Activated naive CD8-positive, alpha-beta T cell treated with anti-CD3 and anti-CD28 coated beads, Interleukin-2, amount 50 U/mL, for 24 hours (primary cell): ENCODE data around the gene PRKD1.

Experiments used
- ATAC-seq: fragments of 150-1000 bp; cut with Tn5 transposase; one replicate; pipeline ENCODE4 v1.10.0; 2021
- DNase-seq: peaks from one replicate; pipeline ENCODE4 v3.0.0; 2021
- H3K27ac Mint-ChIP-seq: one replicate; pipeline ENCODE4 v1.8.0; 2021; ENCODE audit warnings: mild to moderate bottlenecking, mixed read lengths
- H3K27me3 Mint-ChIP-seq: one replicate; pipeline ENCODE4 v1.8.0; 2021; ENCODE audit warnings: mixed read lengths
- H3K36me3 Mint-ChIP-seq: one replicate; pipeline ENCODE4 v1.8.0; 2021; ENCODE audit warnings: low read depth, mixed read lengths
- H3K4me1 Mint-ChIP-seq: one replicate; pipeline ENCODE4 v1.8.0; 2021; ENCODE audit warnings: mixed read lengths
- H3K4me3 Mint-ChIP-seq: one replicate; pipeline ENCODE4 v1.8.0; 2021; ENCODE audit warnings: mild to moderate bottlenecking, moderate library complexity, mixed read lengths
- H3K9me3 Mint-ChIP-seq: one replicate; pipeline ENCODE4 v1.8.0; 2021; ENCODE audit warnings: mixed read lengths

PRKD1 gene

GRCh38 chr14:29650554-29651269 lies 276.9 kb downstream of the PRKD1 start:
- ATAC-seq (no peak), DNase-seq (no peak)
- Mint-ChIP-seq H3K4me3 (no peak overlapping the region), H3K4me1 (no peaks in the 10 kb centered on the region), H3K27ac (no peak overlapping the region), H3K27me3 (no peaks in the 10 kb centered on the region), H3K36me3 (no peaks in the 10 kb centered on the region), H3K9me3 (peaks cover 34% of the 10 kb centered on the region)

- Mint-ChIP-seq H3K9me3 (peaks cover 36% of the 10 kb centered on the region), H3K36me3 (no peaks in the 10 kb centered on the region), H3K27me3 (no peaks in the 10 kb centered on the region), H3K27ac (no peak overlapping the region), H3K4me1 (no peaks in the 10 kb centered on the region), H3K4me3 (no peak overlapping the region)
- no peak for ATAC-seq
- no peak for DNase-seq
Observed at GRCh38 chr14:29649170-29649569, 278.5 kb downstream of the PRKD1 start.

GRCh38 chr14:29648045-29648444 lies 279.6 kb downstream of the PRKD1 start:
- no peaks in the 10 kb centered on the region for H3K36me3 Mint-ChIP-seq
- ATAC-seq (no peak), DNase-seq (no peak)
- no peak overlapping the region for H3K4me3 Mint-ChIP-seq
- no peak overlapping the region for H3K27ac Mint-ChIP-seq
- no peaks in the 10 kb centered on the region for H3K27me3 Mint-ChIP-seq
- no peaks in the 10 kb centered on the region for H3K4me1 Mint-ChIP-seq
- peaks cover 43% of the 10 kb centered on the region for H3K9me3 Mint-ChIP-seq

- no peak for ATAC-seq
- Mint-ChIP-seq H3K9me3 (peaks cover 38% of the 10 kb centered on the region), H3K27me3 (no peaks in the 10 kb centered on the region), H3K36me3 (no peaks in the 10 kb centered on the region), H3K4me1 (no peaks in the 10 kb centered on the region), H3K4me3 (no peak overlapping the region), H3K27ac (no peak overlapping the region)
- DNase-seq: no peak
Observed at GRCh38 chr14:29645117-29645516, 282.5 kb downstream of the PRKD1 start.

GRCh38 chr14:29643433-29644211 lies 284.0 kb downstream of the PRKD1 start:
- no peaks in the 10 kb centered on the region for H3K36me3 Mint-ChIP-seq
- no peaks in the 10 kb centered on the region for H3K4me1 Mint-ChIP-seq
- no peak for ATAC-seq
- no peaks in the 10 kb centered on the region for H3K27me3 Mint-ChIP-seq
- H3K4me3 Mint-ChIP-seq: no peak overlapping the region
- peaks cover 28% of the 10 kb centered on the region for H3K9me3 Mint-ChIP-seq
- no peak for DNase-seq
- no peak overlapping the region for H3K27ac Mint-ChIP-seq

GRCh38 chr14:29637411-29637810 lies 290.2 kb downstream of the PRKD1 start:
- H3K27ac Mint-ChIP-seq: no peak overlapping the region
- no peaks in the 10 kb centered on the region for H3K9me3 Mint-ChIP-seq
- ATAC-seq (no peak), DNase-seq (no peak)
- no peaks in the 10 kb centered on the region for H3K27me3 Mint-ChIP-seq
- H3K4me3 Mint-ChIP-seq: no peak overlapping the region
- H3K4me1 Mint-ChIP-seq: no peaks in the 10 kb centered on the region
- H3K36me3 Mint-ChIP-seq: no peaks in the 10 kb centered on the region

- H3K36me3 Mint-ChIP-seq: no peaks in the 10 kb centered on the region
- H3K4me1 Mint-ChIP-seq: no peaks in the 10 kb centered on the region
- no peaks in the 10 kb centered on the region for H3K9me3 Mint-ChIP-seq
- no peak overlapping the region for H3K27ac Mint-ChIP-seq
- no peak for DNase-seq
- no peaks in the 10 kb centered on the region for H3K27me3 Mint-ChIP-seq
- ATAC-seq: no peak
- H3K4me3 Mint-ChIP-seq: no peak overlapping the region
Observed at GRCh38 chr14:29636870-29637269, 290.8 kb downstream of the PRKD1 start.

GRCh38 chr14:29630566-29631160 lies 297.0 kb downstream of the PRKD1 start:
- Mint-ChIP-seq H3K4me3 (no peak overlapping the region), H3K4me1 (no peaks in the 10 kb centered on the region), H3K27me3 (no peaks in the 10 kb centered on the region), H3K36me3 (no peaks in the 10 kb centered on the region), H3K9me3 (no peaks in the 10 kb centered on the region), H3K27ac (no peak overlapping the region)
- no peak for DNase-seq
- ATAC-seq: no peak

GRCh38 chr14:29629839-29630238 lies 297.8 kb downstream of the PRKD1 start:
- H3K27me3 Mint-ChIP-seq: no peaks in the 10 kb centered on the region
- no peaks in the 10 kb centered on the region for H3K9me3 Mint-ChIP-seq
- H3K4me3 Mint-ChIP-seq: no peak overlapping the region
- H3K36me3 Mint-ChIP-seq: no peaks in the 10 kb centered on the region
- no peak for ATAC-seq
- H3K4me1 Mint-ChIP-seq: no peaks in the 10 kb centered on the region
- DNase-seq: no peak
- H3K27ac Mint-ChIP-seq: no peak overlapping the region

- H3K4me3 Mint-ChIP-seq: no peak overlapping the region
- no peaks in the 10 kb centered on the region for H3K27me3 Mint-ChIP-seq
- DNase-seq: no peak
- H3K27ac Mint-ChIP-seq: no peak overlapping the region
- no peaks in the 10 kb centered on the region for H3K36me3 Mint-ChIP-seq
- ATAC-seq: no peak
- peaks cover 6% of the 10 kb centered on the region for H3K9me3 Mint-ChIP-seq
- H3K4me1 Mint-ChIP-seq: no peaks in the 10 kb centered on the region
Observed at GRCh38 chr14:29627137-29627536, 300.5 kb downstream of the PRKD1 start.

GRCh38 chr14:29618323-29619067 lies 309.2 kb downstream of the PRKD1 start:
- Mint-ChIP-seq H3K9me3 (peaks cover 13% of the 10 kb centered on the region), H3K27me3 (no peaks in the 10 kb centered on the region), H3K36me3 (no peaks in the 10 kb centered on the region), H3K4me3 (no peak overlapping the region), H3K27ac (no peak overlapping the region), H3K4me1 (no peaks in the 10 kb centered on the region)
- DNase-seq (no peak), ATAC-seq (no peak)

- no peak for DNase-seq
- no peaks in the 10 kb centered on the region for H3K4me1 Mint-ChIP-seq
- no peaks in the 10 kb centered on the region for H3K27me3 Mint-ChIP-seq
- no peak overlapping the region for H3K27ac Mint-ChIP-seq
- H3K4me3 Mint-ChIP-seq: no peak overlapping the region
- no peak for ATAC-seq
- peaks cover 8% of the 10 kb centered on the region for H3K9me3 Mint-ChIP-seq
- no peaks in the 10 kb centered on the region for H3K36me3 Mint-ChIP-seq
Observed at GRCh38 chr14:29616922-29617321, 310.7 kb downstream of the PRKD1 start.

- H3K4me1 Mint-ChIP-seq: no peaks in the 10 kb centered on the region
- no peak overlapping the region for H3K4me3 Mint-ChIP-seq
- no peak for ATAC-seq
- H3K9me3 Mint-ChIP-seq: peaks cover 16% of the 10 kb centered on the region
- H3K27ac Mint-ChIP-seq: no peak overlapping the region
- no peak for DNase-seq
- H3K27me3 Mint-ChIP-seq: no peaks in the 10 kb centered on the region
- no peaks in the 10 kb centered on the region for H3K36me3 Mint-ChIP-seq
Observed at GRCh38 chr14:29608861-29609260, 318.8 kb downstream of the PRKD1 start.

- H3K27me3 Mint-ChIP-seq: no peaks in the 10 kb centered on the region
- no peak overlapping the region for H3K27ac Mint-ChIP-seq
- H3K9me3 Mint-ChIP-seq: peaks cover 16% of the 10 kb centered on the region
- H3K4me3 Mint-ChIP-seq: no peak overlapping the region
- ATAC-seq (no peak), DNase-seq (no peak)
- no peaks in the 10 kb centered on the region for H3K4me1 Mint-ChIP-seq
- H3K36me3 Mint-ChIP-seq: no peaks in the 10 kb centered on the region
Observed at GRCh38 chr14:29607169-29607568, 320.5 kb downstream of the PRKD1 start.
